Neural crest cell (in vitro differentiated cells): ENCODE measurements around the gene PTK7. TPM values are rescaled to one million over a fixed set of nuclear protein-coding genes. Genes with fewer than 3 reads are reported as not detected.

Experiments used
- DNase-seq: peaks from one replicate; pipeline ENCODE4 v3.0.0; 2021; ENCODE audit warnings: low read depth, mixed read lengths, low spot score
- H3K27ac Mint-ChIP-seq: one replicate; pipeline ENCODE4 v1.8.0; 2021; ENCODE audit warnings: mild to moderate bottlenecking, mixed read lengths; ENCODE audit not compliant: unreplicated experiment
- H3K27me3 Mint-ChIP-seq: 2 replicates; pipeline ENCODE4 v1.8.0; 2021; ENCODE audit warnings: low read depth, mild to moderate bottlenecking, mixed read lengths
- H3K36me3 Mint-ChIP-seq: 2 replicates; pipeline ENCODE4 v1.8.0; 2021; ENCODE audit warnings: low read depth, mild to moderate bottlenecking, mixed read lengths
- H3K4me1 Mint-ChIP-seq: 2 replicates; pipeline ENCODE4 v1.8.0; 2021; ENCODE audit warnings: mixed read lengths
- H3K4me3 Mint-ChIP-seq: one replicate; pipeline ENCODE4 v1.8.0; 2021; ENCODE audit warnings: mild to moderate bottlenecking, mixed read lengths
- H3K9me3 Mint-ChIP-seq: 2 replicates; pipeline ENCODE4 v1.8.0; 2021; ENCODE audit warnings: mixed read lengths
- total RNA-seq: library from RNA; stranded (reverse); gene quantifications from 2 replicates; pipeline ENCODE4 v1.2.1, GENCODE V29; 2021
- TF ChIP-seq, protein P1 (sequence below): fragments of 200-600 bp; sonication (generic); conservative IDR thresholded peaks from 2 replicates; pipeline ENCODE4 v1.5.0; 2021; ENCODE audit warnings: antibody characterized with exemption, mild to moderate bottlenecking

The PTK7 gene
- total RNA-seq, 1 donor from 2014 or later = 106 TPM

DNA sequence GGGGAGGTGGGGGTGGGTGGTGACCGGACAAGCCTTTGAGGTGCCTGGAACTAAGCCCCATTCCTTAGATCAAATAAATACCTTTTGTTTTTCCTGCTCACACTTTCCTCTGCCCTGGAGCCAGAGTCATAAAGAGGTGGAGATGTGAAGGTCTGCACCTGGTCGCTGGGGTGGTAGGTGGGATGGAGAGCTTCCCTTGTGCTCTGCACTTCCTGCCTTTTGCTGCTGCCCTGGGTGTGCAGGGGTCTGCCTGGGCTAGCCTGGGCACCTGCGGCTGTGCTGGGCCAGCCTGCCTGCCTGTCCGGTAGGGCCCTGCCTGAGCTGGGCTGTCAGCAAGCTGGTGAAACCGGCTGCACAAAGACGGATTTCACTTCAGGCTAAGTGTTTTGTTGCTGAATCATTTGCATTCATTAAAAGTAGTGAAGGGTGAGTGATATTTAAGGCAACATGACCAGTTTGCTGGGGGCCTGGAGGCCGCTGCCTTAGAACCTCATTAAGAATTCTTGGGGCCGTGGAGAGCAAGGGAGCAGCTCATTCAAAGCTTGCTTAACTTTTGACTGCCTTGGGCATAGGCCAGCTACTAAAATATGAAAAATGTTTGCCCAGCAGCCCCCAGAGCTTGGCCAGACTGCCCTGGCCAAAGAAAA lies 20.5 kb downstream of the PTK7 start:
- Mint-ChIP-seq H3K9me3 (no peaks in the 10 kb centered on the region), H3K4me1 (peaks cover 53% of the 10 kb centered on the region), H3K4me3 (peak overlapping the region; percentile 20), H3K36me3 (no peaks in the 10 kb centered on the region), H3K27me3 (no peaks in the 10 kb centered on the region), H3K27ac (peak overlapping the region; percentile 79)
- DNase-seq = peak; percentile 12
- TF ChIP-seq, protein P1, sequence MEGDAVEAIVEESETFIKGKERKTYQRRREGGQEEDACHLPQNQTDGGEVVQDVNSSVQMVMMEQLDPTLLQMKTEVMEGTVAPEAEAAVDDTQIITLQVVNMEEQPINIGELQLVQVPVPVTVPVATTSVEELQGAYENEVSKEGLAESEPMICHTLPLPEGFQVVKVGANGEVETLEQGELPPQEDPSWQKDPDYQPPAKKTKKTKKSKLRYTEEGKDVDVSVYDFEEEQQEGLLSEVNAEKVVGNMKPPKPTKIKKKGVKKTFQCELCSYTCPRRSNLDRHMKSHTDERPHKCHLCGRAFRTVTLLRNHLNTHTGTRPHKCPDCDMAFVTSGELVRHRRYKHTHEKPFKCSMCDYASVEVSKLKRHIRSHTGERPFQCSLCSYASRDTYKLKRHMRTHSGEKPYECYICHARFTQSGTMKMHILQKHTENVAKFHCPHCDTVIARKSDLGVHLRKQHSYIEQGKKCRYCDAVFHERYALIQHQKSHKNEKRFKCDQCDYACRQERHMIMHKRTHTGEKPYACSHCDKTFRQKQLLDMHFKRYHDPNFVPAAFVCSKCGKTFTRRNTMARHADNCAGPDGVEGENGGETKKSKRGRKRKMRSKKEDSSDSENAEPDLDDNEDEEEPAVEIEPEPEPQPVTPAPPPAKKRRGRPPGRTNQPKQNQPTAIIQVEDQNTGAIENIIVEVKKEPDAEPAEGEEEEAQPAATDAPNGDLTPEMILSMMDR = no peak

DNA sequence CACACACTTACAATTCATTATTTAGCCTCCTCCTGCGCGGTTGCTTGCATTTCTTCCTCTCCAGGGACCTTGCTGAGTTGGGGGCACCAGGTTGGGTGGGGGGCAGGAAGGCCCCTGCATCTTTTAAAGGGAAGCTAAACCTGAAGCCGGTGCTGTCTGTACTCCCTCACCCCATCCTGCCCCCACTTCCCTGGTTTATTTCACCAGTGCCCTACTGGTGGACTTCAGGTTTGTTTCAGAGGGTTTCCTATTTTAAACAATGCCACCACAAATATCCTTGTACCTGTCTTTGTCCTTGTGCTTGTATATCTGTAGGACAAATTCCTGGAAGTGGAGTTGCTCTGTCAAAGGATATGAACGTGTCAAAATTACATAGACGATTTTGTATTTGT lies 21.0 kb downstream of the PTK7 start:
- Mint-ChIP-seq H3K27ac (peak overlapping the region; percentile 79), H3K4me3 (no peak overlapping the region), H3K4me1 (peaks cover 53% of the 10 kb centered on the region), H3K36me3 (no peaks in the 10 kb centered on the region), H3K9me3 (no peaks in the 10 kb centered on the region), H3K27me3 (no peaks in the 10 kb centered on the region)
- TF ChIP-seq, protein P1 = peak; percentile 24
- no peak for DNase-seq

DNA sequence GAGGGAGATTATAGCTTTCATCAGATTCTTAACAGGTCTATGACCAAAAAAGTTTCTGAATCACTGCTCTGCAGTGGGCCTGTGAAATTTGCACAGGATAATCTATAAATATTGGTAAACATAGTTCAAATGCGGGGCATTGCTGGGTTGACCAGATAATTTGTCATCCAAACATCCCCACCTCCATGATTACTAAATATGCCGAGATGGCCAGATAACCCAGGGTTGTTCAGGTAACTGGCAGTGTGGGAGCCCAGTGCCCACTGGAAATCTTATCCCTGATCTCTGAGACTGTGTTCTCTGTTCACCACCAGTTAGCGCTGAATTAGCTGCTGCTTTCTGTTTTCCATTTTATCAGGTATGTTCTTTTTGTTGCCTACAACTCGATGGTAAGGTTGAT lies 21.4 kb downstream of the PTK7 start:
- Mint-ChIP-seq H3K4me1 (peaks cover 52% of the 10 kb centered on the region), H3K27me3 (no peaks in the 10 kb centered on the region), H3K36me3 (no peaks in the 10 kb centered on the region), H3K9me3 (no peaks in the 10 kb centered on the region), H3K27ac (no peak overlapping the region), H3K4me3 (no peak overlapping the region)
- no peak for DNase-seq
- TF ChIP-seq, protein P1 = no peak

DNA sequence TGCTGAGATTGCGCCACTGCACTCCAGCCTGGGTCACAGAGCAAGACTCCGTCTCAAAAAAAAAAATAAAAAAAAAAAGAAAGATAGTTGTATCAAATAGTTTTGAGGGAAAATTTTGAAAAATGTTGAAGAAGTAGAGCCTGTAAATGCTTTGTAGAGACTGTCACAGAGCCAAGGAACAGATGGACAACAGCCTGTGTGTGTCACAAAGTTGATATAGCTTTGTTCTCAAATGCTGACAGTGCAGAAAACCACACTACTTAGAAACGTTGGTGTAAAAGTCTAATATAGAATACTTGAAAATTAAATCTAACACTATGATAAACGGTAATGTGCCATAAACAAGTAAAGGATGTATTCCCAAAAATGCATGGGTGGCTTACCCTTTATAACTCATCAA lies 25.4 kb downstream of the PTK7 start:
- H3K4me1 Mint-ChIP-seq = peaks cover 47% of the 10 kb centered on the region
- H3K36me3 Mint-ChIP-seq = no peaks in the 10 kb centered on the region
- H3K4me3 Mint-ChIP-seq = no peak overlapping the region

DNA sequence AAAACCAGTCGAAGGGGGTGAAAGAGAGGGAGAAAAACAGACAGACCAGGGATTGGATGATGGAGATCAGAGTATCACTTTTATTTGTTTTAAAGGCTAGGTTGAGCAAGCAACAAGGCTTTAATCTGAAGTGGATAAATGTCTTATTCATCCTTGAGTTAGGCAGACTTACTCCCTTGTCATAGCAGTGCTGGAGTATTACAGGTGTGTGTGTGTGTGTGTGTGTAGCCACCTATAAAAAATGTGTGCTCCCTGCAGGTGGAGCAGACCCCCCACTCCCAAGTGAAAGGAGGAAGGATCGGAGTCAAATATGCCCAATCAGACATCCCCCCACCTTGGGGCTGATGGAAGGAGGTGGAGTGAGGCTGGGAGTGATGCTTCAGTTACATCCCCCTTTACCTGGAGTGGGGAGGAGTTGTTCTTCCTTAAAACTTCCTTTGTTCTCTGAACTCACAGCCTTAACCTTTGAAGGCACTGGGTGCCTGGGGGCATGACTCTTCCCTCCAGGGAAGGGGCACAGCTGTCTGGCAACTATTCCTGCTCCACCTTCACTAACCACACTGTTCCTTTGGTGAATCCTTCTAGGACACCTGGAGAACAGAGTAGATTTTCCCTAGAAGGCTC lies 27.3 kb downstream of the PTK7 start:
- H3K9me3 Mint-ChIP-seq = no peaks in the 10 kb centered on the region
- H3K27me3 Mint-ChIP-seq = no peaks in the 10 kb centered on the region
- H3K4me3 Mint-ChIP-seq = no peak overlapping the region
- no peak for DNase-seq
- H3K27ac Mint-ChIP-seq = peak overlapping the region; percentile 45
- H3K36me3 Mint-ChIP-seq = no peaks in the 10 kb centered on the region
- H3K4me1 Mint-ChIP-seq = peaks cover 35% of the 10 kb centered on the region
- TF ChIP-seq, protein P1 = no peak

More for the DNA sequence above, 25.4 kb downstream of the PTK7 start:
- no peak for DNase-seq
- TF ChIP-seq, protein P1 = no peak
- H3K27ac Mint-ChIP-seq = no peak overlapping the region
- H3K27me3 Mint-ChIP-seq = no peaks in the 10 kb centered on the region
- no peaks in the 10 kb centered on the region for H3K9me3 Mint-ChIP-seq
